Measurements from ENCODE around the gene NFYA. TPM values are rescaled to one million over a fixed set of nuclear protein-coding genes. Genes with fewer than 3 reads are reported as not detected.

NFYA gene
- total RNA-seq, 4 donors from 2014 or later = 10.9 to 43.6 (median 18.4) TPM

DNA sequence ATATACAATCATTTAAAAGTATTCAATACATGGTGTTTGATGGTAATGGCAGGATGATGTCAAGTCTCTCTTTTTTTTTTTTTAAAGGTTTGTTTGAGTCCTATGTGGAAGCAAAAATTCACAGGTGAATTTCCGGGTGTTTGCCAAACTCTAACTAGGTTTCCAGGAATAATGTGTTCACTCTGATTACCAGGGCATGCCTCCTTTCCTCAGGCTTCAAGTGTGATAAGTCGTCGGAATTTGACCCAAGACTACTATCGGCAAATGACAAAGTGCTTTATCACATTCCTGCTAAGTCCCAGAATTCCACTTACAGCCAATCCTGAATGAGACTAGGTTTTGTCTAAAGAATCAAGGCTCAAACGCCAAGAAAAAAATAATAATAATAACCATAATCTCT is 7.9 kb upstream of the NFYA start:
- no peaks in the 10 kb centered on the region for H3K36me3 ChIP-seq
- intact Hi-C loops (cut with DNase I; ENCODE audit: low total_unique reads) = no loop called here
- no peak for TF ChIP-seq POLR2A (IDR thresholded peaks at IDR 0.05)
- TF ChIP-seq, protein P1, sequence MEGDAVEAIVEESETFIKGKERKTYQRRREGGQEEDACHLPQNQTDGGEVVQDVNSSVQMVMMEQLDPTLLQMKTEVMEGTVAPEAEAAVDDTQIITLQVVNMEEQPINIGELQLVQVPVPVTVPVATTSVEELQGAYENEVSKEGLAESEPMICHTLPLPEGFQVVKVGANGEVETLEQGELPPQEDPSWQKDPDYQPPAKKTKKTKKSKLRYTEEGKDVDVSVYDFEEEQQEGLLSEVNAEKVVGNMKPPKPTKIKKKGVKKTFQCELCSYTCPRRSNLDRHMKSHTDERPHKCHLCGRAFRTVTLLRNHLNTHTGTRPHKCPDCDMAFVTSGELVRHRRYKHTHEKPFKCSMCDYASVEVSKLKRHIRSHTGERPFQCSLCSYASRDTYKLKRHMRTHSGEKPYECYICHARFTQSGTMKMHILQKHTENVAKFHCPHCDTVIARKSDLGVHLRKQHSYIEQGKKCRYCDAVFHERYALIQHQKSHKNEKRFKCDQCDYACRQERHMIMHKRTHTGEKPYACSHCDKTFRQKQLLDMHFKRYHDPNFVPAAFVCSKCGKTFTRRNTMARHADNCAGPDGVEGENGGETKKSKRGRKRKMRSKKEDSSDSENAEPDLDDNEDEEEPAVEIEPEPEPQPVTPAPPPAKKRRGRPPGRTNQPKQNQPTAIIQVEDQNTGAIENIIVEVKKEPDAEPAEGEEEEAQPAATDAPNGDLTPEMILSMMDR (IDR thresholded peaks at IDR 0.05) = no peak
- no peaks in the 10 kb centered on the region for H3K4me1 ChIP-seq
- no peaks in the 10 kb centered on the region for H3K27me3 ChIP-seq
- H3K4me3 ChIP-seq = no peak overlapping the region
- no peak for DNase-seq
- H3K9me3 ChIP-seq = no peaks in the 10 kb centered on the region
- H3K27ac ChIP-seq = no peak overlapping the region

DNA sequence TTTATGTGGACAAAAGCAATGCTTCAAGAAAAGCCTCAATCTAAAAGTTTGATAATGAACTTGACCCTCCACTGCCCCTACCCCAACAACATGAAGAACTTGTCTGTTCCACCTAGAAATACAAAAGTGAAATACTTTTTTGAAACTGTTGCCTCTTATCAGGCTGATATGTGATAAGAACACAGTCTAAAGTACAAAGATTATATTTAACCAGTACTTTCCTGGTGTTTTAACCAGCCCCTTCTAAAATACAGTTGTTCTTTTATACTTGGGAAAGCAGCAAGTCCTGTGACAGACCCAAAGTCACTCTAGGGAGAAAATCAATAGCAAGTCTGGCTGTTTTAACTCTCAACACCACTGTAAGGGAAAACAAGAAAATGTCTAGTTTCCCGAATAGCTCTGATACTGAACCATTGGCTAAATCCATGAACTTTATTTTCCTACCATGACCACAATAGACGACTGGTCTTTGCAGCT is 7.2 kb upstream of the NFYA start:
- TF ChIP-seq POLR2A (IDR thresholded peaks at IDR 0.05) = no peak
- TF ChIP-seq, protein P1 (IDR thresholded peaks at IDR 0.05) = no peak
- H3K4me3 ChIP-seq = no peak overlapping the region
- intact Hi-C loops (cut with DNase I; ENCODE audit: low total_unique reads) = no loop called here
- no peak overlapping the region for H3K27ac ChIP-seq
- H3K27me3 ChIP-seq = no peaks in the 10 kb centered on the region
- H3K9me3 ChIP-seq = no peaks in the 10 kb centered on the region
- peaks cover 0 to 6% of the 10 kb centered on the region in 2 donors for H3K4me1 ChIP-seq
- no peaks in the 10 kb centered on the region for H3K36me3 ChIP-seq
- DNase-seq = no peak

DNA sequence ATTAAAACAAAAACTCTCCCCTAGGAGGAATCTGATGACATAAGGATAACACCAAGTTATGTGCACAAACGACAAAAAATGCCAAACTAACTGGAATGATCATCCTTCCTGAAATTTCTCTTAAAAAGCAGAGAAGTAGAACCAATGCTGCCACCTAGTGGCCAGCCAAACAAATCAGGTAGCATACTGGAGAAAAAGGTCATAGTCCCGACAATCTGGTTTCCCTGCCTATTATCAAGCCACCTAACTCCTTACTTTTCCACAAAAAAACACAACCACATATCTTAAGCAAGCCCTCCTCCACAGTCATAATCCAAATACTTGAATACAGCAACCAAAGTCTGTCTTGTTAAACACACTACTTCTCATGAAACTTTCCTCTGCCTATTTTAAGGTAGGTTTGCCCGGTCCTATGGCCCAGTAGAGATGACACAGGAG is 5.9 kb upstream of the NFYA start:
- no peak overlapping the region for H3K4me3 ChIP-seq
- H3K27me3 ChIP-seq = no peaks in the 10 kb centered on the region
- no peak overlapping the region for H3K27ac ChIP-seq
- H3K4me1 ChIP-seq = peaks cover 0 to 12% of the 10 kb centered on the region in 2 donors
- no peak for TF ChIP-seq POLR2A (IDR thresholded peaks at IDR 0.05)
- TF ChIP-seq, protein P1 (IDR thresholded peaks at IDR 0.05) = peak; percentile 69 to 83 (median 74)
- intact Hi-C loops (cut with DNase I; ENCODE audit: low total_unique reads) = no loop called here
- DNase-seq = peak; percentile 70 to 72
- H3K9me3 ChIP-seq = no peaks in the 10 kb centered on the region
- no peaks in the 10 kb centered on the region for H3K36me3 ChIP-seq

DNA sequence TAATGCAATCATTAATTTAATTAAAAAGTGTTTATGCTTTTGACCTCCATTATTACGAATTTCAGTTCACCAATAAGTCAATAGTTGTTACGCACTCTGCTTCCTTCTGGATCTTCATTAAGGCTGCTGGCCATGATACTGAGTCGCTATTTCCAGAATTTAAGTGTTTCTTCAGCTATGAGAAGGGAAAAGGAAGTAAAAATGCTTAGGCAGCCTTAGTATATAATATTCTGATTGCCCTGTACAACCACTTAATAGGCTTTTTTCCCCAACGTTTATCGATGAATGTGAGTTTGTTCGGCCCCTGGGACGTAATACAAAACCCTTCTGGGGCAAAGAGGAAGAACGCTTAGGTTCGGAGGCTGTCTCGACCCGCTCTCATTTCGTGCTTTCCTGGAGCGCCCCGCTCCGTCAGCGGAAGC is 1.3 kb upstream of the NFYA start:
- H3K36me3 ChIP-seq = no peaks in the 10 kb centered on the region
- H3K27me3 ChIP-seq = no peaks in the 10 kb centered on the region
- H3K9me3 ChIP-seq = no peaks in the 10 kb centered on the region
- DNase-seq = no peak
- intact Hi-C loops (cut with DNase I; ENCODE audit: low total_unique reads) = no loop called here
- H3K4me3 ChIP-seq = peak overlapping the region; percentile 68 to 94
- H3K4me1 ChIP-seq = peaks cover 0 to 12% of the 10 kb centered on the region in 2 donors
- H3K27ac ChIP-seq = peak overlapping the region; percentile 97 to 100
- TF ChIP-seq POLR2A (IDR thresholded peaks at IDR 0.05) = peak in 1 of 2 donors; percentile 54
- TF ChIP-seq, protein P1 (IDR thresholded peaks at IDR 0.05) = no peak

DNA sequence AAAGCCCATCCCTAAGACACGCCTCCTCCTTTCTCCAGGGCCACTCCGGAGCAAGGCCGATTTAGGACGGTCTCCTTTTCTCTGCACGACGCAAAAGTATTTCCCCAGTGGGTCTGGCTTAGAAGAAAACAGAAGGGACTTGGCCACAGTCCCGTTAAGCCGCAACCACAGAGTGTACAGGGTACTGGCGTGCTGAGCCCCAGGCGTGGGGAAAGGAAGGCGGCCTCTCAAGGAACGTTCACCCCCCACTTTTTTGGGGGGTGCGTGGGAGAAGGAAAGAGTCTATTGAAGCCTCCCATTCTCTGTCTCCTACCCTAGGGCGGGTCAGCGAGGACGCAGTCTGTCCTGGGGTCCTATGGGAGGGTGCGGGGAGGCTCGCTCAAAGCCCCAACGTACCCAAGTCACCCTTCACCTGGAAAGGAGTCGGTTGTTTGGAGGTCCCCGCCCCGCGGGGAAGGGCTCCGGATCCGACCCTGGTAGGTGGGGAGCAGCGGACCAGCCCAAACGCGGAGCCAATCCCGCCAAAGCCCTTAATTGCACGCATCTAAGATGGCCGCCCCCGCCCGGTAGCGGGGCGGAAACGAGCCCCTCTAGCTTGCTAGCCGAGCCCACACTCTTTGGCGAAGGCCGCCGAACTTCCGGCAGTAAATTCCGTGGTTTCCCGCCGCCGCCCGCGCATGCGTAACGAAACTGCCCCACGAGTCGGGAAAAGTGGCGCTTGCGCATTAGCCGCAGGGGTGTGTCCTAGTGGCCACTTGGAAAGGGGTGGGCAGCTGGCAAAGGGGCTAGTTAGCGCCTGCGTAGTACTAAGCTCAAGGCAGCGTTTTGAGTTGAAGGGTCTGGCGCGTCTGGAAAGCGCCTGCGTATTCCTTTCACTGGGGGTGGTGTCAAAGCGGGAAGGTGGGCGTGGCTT is 595 bp upstream of the NFYA start, which contains the start of gene OARD1:
OARD1 (minus strand) TSS at position 434 of the 913 bp plus-strand sequence. CDS start 722 bp downstream, outside the sequence.
- Histone ChIP-seq H3K27me3 (no peaks in the 10 kb centered on the region), H3K9me3 (no peaks in the 10 kb centered on the region), H3K4me1 (peaks cover 0 to 12% of the 10 kb centered on the region in 2 donors), H3K4me3 (peak within 1 kb of the TSS; percentile 68 to 94), H3K27ac (peak within 1 kb of the TSS; percentile 97 to 100), H3K36me3 (no peaks in the 10 kb centered on the region)
- intact Hi-C loops (cut with DNase I; ENCODE audit: low total_unique reads) = no loop called here
- TF ChIP-seq, protein P1 (IDR thresholded peaks at IDR 0.05) = peak in 2 of 4 experiments; percentile 2 to 36
- peak in 1 of 2 donors; percentile 82 for TF ChIP-seq POLR2A (IDR thresholded peaks at IDR 0.05)
- peak; percentile 100 for DNase-seq

Measured in uterus (tissue), 4 donors.